SK-N-MC (cell line): Measurements from ENCODE around the gene CLSTN2.

ENCODE experiments used
- DNase-seq: peaks from one replicate; pipeline ENCODE4 v3.0.0-alpha.2; 2011; ENCODE audit warnings: low read depth, low spot score
- H3K27ac ChIP-seq: fragments of 200-600 bp; sonication (generic); 2 replicates; pipeline ENCODE4 v1.5.1; 2016; ENCODE audit warnings: mixed run types
- H3K36me3 ChIP-seq: fragments of 200-600 bp; sonication (generic); 2 replicates; pipeline ENCODE4 v1.6.1; 2017; ENCODE audit warnings: antibody characterized with exemption, low read length, mixed read lengths; ENCODE audit not compliant: insufficient read depth
- H3K4me3 ChIP-seq: fragments of 200-600 bp; sonication (generic); 2 replicates; pipeline ENCODE4 v1.5.1; 2016
- H3K9ac ChIP-seq: fragments of 200-600 bp; sonication (generic); 2 replicates; pipeline ENCODE4 v1.8.0; 2017; ENCODE audit warnings: mixed run types, mixed read lengths; ENCODE audit not compliant: insufficient read length
- H3K9me3 ChIP-seq: fragments of 200-600 bp; sonication (generic); 2 replicates; pipeline ENCODE4 v1.6.1; 2017; ENCODE audit warnings: low read depth, mild to moderate bottlenecking, antibody characterized with exemption, low read length, moderate library complexity, mixed read lengths
- EZH2 ChIP-seq: fragments of 200-600 bp; sonication (generic); IDR thresholded peaks from one replicate; pipeline ENCODE4 v1.6.1; 2017; ENCODE audit warnings: antibody characterized with exemption
- FOXP2 ChIP-seq: optimal IDR thresholded peaks from 2 replicates; pipeline ENCODE3; 2011; ENCODE audit warnings: mild to moderate bottlenecking, moderate library complexity; ENCODE audit not compliant: insufficient read depth; ENCODE audit errors: extremely low read length, control extremely low read depth
- POLR2AphosphoS5 ChIP-seq: IDR thresholded peaks from 2 replicates; pipeline ENCODE4 v1.6.1; 2012; ENCODE audit warnings: mild to moderate bottlenecking, low read depth, low read length, borderline replicate concordance

Gene CLSTN2

DNA sequence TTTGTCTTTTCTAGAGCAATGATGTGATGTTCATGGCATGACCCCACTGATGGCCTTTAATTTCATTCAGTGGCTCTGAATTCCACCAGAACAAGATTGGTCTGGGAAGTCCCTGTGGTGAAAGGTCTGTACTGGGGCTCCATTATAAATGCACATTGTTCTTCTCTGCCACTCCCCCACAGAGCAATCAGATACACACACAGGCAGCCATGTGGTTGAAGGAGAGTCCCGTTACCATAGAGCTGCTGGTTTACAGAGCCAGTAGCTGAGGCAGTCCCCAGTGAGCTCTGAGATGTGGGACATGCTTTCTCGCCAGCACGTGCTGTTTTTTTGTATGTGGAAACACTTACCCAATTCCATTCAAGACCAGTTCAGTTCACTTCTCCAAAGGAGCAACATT is 570.2 kb downstream of the CLSTN2 start:
- H3K9ac ChIP-seq = no peak overlapping the region
- no peak for TF ChIP-seq EZH2
- TF ChIP-seq FOXP2 = no peak
- no peak for TF ChIP-seq POLR2AphosphoS5
- no peak for DNase-seq

DNA sequence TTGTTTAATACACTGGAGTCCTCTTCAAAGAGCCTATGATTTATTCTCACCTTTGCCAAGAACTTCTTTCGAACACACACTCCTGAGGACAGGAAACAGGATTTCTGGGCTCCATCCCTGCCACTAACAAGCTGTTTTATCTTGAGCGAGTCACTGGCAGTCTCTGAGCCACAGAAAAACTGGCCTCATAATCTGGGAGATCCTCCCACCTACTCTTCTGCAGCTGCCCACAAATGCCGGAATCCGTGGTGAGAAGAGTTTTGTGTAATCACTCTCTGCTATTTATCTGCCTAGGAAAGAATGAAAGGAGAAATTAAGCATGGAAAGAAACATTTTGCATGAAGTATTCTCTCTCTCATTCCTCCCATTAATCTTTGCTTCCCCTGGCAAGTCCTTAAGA is 570.9 kb downstream of the CLSTN2 start:
- no peak overlapping the region for H3K9ac ChIP-seq
- TF ChIP-seq POLR2AphosphoS5 (no peak), EZH2 (no peak), FOXP2 (no peak)
- DNase-seq = no peak

More for the DNA sequence above, 570.2 kb downstream of the CLSTN2 start:
- H3K36me3 ChIP-seq = no peaks in the 10 kb centered on the region
- no peak overlapping the region for H3K4me3 ChIP-seq
- no peaks in the 10 kb centered on the region for H3K9me3 ChIP-seq
- no peak overlapping the region for H3K27ac ChIP-seq

DNA sequence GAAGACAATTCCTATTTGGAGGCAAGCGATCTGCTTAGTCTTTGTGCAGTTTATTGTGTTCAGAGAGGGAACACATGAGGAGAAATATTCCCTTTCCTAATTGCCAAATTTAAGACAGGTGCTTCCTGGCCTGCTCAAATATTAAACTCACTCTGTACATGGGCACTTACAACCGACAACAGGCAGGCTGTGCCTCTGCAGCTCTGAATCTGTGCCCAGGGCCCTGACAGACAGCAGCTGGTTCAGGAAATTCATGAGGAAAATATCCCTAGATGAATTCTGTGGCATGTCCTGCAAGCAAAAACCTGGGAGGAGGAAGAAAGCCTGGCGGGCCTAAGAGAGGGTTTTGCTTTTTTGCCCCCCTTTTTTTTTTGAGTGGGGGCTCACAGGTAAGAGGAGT is 573.6 kb downstream of the CLSTN2 start:
- Histone ChIP-seq H3K36me3 (no peaks in the 10 kb centered on the region), H3K4me3 (no peak overlapping the region), H3K9me3 (no peaks in the 10 kb centered on the region), H3K9ac (no peak overlapping the region), H3K27ac (no peak overlapping the region)
- no peak for TF ChIP-seq FOXP2
- no peak for TF ChIP-seq POLR2AphosphoS5
- no peak for TF ChIP-seq EZH2
- DNase-seq = no peak

More for the DNA sequence above, 570.9 kb downstream of the CLSTN2 start:
- Histone ChIP-seq H3K36me3 (no peaks in the 10 kb centered on the region), H3K9me3 (no peaks in the 10 kb centered on the region), H3K27ac (no peak overlapping the region), H3K4me3 (no peak overlapping the region)

DNA sequence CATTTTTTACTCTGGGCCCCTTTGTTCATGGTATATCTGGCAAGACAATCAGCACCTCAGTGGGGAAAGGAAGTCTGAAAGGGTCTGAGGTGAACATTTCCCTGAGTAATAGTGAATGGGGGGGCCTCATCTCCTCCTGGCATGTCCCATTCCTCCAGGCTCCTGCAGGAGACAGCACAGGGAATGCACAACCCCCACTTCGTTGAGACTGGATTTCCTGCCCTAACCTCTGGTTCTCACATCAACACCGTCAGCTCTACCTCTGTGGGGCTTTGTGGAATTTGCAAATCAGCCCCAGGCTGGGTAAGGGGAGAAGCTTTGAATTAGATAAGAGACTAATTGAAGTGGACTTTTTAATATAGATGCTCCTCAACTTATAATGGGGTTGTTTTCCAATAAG is 574.5 kb downstream of the CLSTN2 start:
- Histone ChIP-seq H3K36me3 (no peaks in the 10 kb centered on the region), H3K9ac (no peak overlapping the region), H3K4me3 (no peak overlapping the region), H3K27ac (no peak overlapping the region), H3K9me3 (no peaks in the 10 kb centered on the region)
- TF ChIP-seq FOXP2 (no peak), EZH2 (no peak), POLR2AphosphoS5 (no peak)
- DNase-seq = no peak

DNA sequence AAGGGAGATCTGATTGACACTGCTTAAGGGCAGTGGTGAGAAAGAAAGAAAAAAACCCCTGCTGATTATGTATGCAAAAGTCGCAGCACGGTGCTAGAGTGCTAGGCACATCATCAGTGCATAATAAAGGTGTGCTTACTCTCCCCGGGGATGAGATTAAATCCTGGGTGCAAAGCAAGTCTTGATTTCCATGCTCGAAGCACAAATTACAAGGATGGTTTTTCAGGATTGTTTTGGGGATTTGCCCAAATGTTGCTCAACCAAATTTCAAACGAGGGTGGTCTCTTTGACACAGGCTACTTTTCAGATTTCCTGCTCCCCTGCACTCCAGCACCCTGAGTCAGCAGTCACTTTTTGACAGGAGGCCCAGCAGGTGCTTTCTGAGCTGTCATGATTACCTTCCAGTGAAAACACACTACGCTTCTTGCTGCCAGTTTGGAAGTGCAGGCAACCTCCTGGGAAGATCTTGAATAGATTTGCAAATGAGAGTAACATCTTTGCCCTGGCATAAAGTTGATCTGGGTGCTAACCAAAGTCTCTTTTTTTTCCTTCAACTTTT is 575.4 kb downstream of the CLSTN2 start:
- Histone ChIP-seq H3K4me3 (no peak overlapping the region), H3K27ac (no peak overlapping the region), H3K9ac (no peak overlapping the region), H3K36me3 (no peaks in the 10 kb centered on the region), H3K9me3 (no peaks in the 10 kb centered on the region)
- no peak for DNase-seq
- TF ChIP-seq EZH2 (no peak), FOXP2 (no peak), POLR2AphosphoS5 (no peak)

DNA sequence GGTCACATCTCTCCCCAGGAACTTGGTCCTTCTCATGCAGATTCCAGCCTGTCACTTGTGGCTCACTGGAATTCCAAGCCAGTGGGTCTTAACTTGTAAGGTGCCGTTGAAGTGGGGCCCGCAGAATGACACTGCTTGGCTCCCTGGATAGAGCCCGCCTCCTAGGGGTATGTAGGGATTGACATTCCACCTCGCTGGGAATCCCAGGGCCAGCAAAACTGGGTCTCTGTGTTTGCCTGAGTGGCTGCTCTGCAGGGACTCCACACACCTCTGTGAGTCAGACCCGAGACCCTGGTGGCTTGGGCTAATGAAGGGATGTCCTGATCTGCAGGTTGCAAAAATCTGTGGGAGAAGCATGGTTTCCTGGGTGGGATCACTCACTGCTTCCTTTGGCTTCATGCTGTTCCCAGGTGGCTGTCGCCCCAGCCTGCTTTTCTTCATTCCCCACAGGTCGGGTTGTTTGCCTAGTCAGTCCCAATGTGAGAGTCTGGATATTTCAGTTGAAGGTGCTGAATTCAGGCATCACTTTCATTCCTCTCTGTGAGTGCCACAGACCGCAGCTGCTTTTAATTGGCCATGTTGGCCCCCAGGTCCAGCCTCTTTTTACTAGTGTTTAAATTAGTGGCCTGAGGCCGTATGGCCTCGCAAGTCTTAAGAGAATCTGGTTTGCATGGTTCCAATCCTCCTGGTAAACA is 586.9 kb downstream of the CLSTN2 start:
- Histone ChIP-seq H3K9ac (no peak overlapping the region), H3K36me3 (no peaks in the 10 kb centered on the region), H3K4me3 (no peak overlapping the region), H3K9me3 (no peaks in the 10 kb centered on the region), H3K27ac (no peak overlapping the region)
- TF ChIP-seq FOXP2 (no peak), EZH2 (no peak), POLR2AphosphoS5 (no peak)
- no peak for DNase-seq

DNA sequence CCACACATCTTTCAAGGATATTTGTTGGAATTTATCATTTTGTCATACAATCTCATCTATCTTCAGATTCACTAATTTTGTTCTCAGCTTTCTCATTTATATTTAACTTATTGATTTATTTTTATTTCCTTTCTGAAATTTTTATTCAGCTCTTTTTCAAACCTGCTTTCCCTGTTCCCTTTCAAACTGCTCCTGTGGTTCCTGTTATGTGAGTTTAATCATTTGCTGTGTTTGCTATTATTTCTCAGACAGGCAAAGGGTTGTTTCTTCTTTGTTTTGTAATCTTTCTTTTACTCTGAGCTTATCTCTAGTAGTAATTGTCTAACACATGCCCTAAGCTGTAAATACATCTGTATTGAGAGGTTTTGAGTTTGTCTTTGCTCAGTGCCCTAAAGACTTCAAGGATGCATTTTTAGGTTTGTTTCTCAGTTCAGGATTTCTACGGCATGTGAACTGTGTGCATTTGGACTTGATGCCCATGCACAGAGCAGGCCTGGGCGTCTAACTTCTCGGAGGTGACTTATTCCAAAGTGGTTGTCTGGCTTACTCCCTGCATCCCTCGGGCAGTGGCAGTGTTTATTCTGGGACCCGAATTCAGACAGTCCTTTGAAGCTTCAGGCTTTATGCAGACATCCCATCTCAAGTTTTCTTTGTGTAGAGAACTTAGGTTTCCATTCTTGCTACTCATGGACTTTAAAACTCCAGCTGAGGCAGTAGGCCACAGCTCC is 587.8 kb downstream of the CLSTN2 start:
- DNase-seq = no peak
- no peak overlapping the region for H3K27ac ChIP-seq
- H3K4me3 ChIP-seq = no peak overlapping the region
- H3K36me3 ChIP-seq = no peaks in the 10 kb centered on the region
- no peak for TF ChIP-seq EZH2
- TF ChIP-seq POLR2AphosphoS5 = no peak
- TF ChIP-seq FOXP2 = no peak
- no peaks in the 10 kb centered on the region for H3K9me3 ChIP-seq
- H3K9ac ChIP-seq = no peak overlapping the region

DNA sequence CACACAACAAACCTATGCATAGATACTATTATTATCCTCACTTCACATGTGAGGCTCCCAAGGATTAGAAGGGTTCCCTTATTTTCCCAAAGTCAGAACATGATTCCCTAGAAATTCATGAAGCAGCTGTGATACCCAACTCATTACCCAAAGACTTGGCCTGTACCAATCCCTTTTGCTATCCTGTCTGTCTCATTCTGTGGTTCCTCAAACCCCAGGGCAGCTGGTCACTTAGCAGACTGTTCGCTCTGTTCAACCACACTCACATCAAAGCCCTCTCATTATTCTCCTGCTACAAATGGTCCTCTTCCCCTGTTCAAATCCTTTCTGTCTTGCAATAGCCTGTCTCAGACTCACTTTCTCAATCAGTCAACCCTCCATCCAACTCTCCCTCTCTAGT is 588.6 kb downstream of the CLSTN2 start:
- TF ChIP-seq POLR2AphosphoS5 = no peak
- no peak for TF ChIP-seq EZH2
- TF ChIP-seq FOXP2 = no peak
- H3K36me3 ChIP-seq = no peaks in the 10 kb centered on the region
- no peak overlapping the region for H3K27ac ChIP-seq
- no peak for DNase-seq
- H3K4me3 ChIP-seq = no peak overlapping the region
- H3K9me3 ChIP-seq = no peaks in the 10 kb centered on the region
- H3K9ac ChIP-seq = no peak overlapping the region

DNA sequence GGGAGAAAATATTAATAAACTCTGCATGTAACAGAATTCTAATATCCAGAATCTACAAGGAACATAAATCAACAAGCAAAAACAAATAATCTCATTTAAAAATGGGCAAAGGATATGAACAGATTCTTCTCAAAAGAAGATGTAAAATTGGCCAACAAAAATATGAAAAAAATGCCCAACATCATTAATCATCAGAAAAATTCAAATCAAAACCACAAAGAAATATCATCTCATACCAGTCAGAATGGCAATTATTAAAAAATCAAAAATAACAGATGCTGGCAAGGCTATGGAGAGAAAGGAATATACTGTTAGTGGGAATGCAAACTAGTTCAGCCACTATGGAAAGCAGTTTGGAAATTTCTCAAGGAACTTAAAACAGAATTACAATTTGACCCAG is 592.2 kb downstream of the CLSTN2 start:
- peaks cover 4% of the 10 kb centered on the region for H3K36me3 ChIP-seq
- H3K9me3 ChIP-seq = no peaks in the 10 kb centered on the region
- no peak overlapping the region for H3K27ac ChIP-seq
- H3K9ac ChIP-seq = no peak overlapping the region
- H3K4me3 ChIP-seq = no peak overlapping the region
- TF ChIP-seq POLR2AphosphoS5 (no peak), EZH2 (no peak), FOXP2 (no peak)
- DNase-seq = no peak
